IPS DF 4.7 (cell line): Measurements from ENCODE around the gene CACNA2D3.
"Not testable (repeated sequence)": the region's sequence is repeated elsewhere in the genome, so short reads cannot be mapped to it uniquely, and the experiment has no call there.

Source experiments
- DNase-seq: peaks from one replicate; pipeline ENCODE4 v3.0.0-alpha.2; 2013; ENCODE audit warnings: low spot score; ENCODE audit errors: extremely low read depth

Gene CACNA2D3

GRCh38 chr3:55061720-55062034, 939.3 kb downstream of the CACNA2D3 start:
- DNase-seq: no peak

DNA sequence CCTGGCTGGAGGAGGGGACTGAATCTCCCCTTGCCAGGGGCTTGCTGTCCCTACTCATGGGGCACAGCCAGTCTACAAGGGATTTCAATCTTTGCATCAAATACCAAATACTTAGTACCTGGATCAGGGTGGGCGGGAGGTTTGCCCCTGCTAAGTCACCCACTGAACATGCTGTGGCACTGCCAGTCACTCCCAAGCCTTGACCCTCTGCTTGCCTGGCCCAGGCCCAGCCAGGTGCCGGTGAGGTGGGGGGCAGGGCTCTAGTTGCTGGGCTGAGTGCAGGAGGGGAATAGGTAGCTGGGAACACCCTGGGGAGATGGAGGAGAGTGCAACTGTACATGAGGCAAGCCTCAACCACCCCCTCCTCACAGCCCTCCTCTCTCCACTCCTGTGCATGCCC, 941.8 kb downstream of the CACNA2D3 start:
- DNase-seq: no peak

- no peak for DNase-seq
Measured at GRCh38 chr3:55065331-55065730, 943.0 kb downstream of the CACNA2D3 start.

DNA sequence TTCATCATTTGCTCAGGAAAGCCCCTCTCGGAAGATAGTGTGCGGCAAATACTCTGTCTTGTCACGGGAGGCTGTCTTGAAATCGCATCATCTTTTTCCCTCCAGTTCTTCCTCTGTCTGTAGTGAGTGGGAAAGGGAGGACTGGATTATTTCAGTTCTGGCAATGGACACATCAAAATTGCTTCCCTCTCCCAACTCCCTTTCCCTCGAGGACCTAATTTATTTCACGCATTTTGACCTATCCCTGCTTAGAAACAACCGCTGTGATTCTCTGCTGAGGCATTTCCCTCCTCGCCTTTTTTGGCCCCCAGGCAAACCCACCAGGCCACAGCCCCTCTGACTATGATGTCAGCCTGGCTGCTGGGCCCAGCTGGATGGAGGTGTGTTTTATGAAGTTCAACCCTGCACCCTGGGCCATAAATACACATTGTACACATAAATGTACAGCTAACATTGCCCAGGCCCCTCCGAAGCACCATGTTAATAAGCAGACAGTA, 944.2 kb downstream of the CACNA2D3 start:
- no peak for DNase-seq

DNA sequence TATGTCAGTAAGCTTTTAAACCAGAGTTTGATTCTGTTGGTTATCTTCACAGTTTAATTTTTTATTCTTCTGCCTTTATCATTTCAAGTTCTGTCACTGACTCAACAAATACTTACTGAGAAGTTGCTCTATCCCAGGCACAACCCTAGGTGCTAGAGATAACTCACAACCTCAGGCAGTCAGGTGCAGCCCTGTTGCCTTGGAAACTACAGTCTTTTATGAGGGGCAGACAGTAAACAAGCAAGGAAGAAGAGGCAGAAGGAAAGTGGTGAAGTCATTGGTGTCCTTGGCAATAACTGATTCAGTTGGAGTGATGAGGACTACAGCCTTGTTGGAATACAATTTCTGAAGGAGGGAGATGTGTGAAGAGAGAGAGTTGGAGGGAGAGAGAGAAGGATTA, 947.6 kb downstream of the CACNA2D3 start:
- no peak for DNase-seq

- no peak for DNase-seq
Measured at GRCh38 chr3:55074796-55075195, 952.4 kb downstream of the CACNA2D3 start.

GRCh38 chr3:55075846-55076245, 953.5 kb downstream of the CACNA2D3 start:
- DNase-seq: no peak

DNA sequence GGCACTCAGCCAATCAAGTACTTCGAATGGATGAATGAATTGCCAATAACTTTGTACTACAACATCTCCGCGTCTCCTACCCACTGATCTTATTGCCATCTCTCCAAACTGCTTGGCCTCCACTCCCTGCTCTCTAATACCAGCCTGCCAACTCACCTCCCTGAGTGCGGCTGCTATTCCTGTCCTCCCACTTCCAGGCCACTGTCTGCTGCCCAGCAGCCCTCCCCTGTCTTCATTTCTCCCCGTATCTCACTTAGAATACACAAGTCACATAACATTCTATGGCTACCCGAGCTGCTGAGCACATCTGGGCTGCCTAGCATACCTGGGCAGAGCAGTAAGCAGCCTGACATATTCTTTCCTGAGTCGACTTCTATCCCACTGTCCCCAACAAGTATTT, 955.4 kb downstream of the CACNA2D3 start:
- no peak for DNase-seq

DNA sequence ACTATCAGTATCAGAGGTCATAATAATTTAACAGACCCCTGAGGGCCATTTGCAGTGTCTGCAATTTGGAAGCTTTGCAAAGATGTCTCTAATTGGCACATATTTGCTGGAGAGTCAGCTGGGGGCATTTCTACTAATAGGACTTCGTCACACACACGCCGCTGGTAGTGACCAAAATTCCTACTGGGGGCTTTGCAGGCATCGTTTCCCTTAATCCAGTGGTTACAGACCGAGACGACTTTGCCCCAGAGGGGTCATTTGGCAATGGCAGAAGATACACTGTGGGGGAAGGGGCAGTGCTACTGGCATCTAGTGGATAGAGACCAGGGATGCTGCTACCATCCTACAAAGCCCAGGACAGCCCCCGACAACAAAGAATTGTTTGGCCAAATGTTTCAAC, 956.5 kb downstream of the CACNA2D3 start:
- no peak for DNase-seq

DNA sequence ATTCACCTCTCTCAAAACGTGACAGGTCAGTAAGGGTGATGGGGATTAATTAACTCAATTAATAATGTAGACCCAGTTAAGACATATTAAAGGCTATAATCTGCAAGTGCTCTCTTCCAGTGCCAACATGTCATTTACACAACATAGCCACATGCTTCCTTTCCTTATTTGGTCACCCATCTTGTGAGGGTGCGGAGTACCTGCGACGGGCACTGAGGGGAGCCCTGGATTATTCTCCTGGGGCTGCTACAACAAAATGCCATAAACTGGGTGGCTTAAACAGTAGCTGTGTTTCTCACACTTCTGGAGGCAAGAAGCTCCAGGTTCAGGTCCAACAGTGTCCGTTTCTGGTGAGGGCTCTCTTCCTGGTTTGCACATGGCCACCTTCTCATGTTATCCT, 962.9 kb downstream of the CACNA2D3 start:
- DNase-seq: no peak

- DNase-seq: no peak
Measured at GRCh38 chr3:55089211-55089610, 966.9 kb downstream of the CACNA2D3 start.

DNA sequence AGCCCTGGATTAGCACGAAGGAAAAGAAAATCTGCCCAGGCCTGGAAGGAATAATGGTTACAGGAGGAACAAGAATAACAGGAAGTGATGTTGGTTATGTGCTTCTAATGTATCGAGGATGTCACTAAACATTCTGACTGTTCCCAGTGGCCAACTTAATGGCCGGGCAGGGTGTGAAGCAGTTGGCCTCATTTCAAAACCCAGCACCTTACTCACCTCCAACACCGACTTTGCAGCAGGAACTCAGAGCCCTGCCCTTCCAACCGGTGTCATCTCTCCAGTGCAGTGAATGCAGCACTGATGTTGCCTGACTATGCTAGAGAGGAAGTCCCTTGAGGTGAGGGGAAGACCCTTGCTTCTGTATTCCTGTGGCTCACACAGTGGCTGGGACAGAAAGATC, 967.9 kb downstream of the CACNA2D3 start:
- DNase-seq: no peak

DNA sequence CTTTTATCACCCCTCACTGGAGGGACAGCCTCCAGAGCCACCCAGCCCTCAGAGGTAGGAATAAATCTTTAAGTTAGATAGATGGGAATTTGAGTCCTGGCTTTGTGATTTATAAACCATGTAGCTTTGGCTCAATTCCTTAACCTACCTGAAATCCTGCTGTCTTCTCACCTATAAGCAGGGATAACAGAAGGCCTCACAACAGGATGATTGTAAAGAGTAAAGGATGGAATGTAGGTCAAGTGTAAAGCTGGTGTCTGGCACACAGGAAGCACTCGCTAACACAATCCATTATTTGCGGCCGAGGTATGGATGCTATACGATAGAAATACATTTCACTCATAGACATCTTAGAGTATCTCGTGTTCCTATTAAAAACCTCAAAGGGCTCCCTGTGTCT, 968.4 kb downstream of the CACNA2D3 start:
- DNase-seq: no peak

- no peak for DNase-seq
Measured at GRCh38 chr3:55091381-55092225, 969.3 kb downstream of the CACNA2D3 start.

- DNase-seq: no peak
Measured at GRCh38 chr3:55094676-55095075, 972.3 kb downstream of the CACNA2D3 start.

GRCh38 chr3:55097441-55097840, 975.1 kb downstream of the CACNA2D3 start:
- no peak for DNase-seq

DNA sequence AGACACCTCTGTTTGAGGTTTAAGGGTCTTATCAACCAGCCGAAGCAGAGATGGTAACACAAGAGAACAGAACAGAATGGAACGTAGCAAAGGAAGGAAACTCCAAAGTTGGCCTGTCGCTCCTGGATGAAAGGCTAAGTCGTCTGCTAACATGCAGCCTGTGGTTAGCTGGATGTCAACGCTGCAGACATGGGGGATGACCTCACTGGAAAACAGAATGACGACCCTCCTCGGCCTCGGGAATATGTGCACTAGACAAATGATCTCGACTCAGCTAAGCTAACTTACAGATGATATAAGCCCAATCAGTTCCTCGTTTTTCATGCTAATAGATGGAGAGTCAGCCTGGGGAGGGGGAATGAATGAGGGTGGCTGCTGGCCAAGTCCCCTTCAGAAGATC, 983.3 kb downstream of the CACNA2D3 start:
- DNase-seq: no peak

GRCh38 chr3:55107187-55107586, 984.8 kb downstream of the CACNA2D3 start:
- no peak for DNase-seq

GRCh38 chr3:55111906-55112305, 989.6 kb downstream of the CACNA2D3 start:
- not testable (repeated sequence) for DNase-seq

DNA sequence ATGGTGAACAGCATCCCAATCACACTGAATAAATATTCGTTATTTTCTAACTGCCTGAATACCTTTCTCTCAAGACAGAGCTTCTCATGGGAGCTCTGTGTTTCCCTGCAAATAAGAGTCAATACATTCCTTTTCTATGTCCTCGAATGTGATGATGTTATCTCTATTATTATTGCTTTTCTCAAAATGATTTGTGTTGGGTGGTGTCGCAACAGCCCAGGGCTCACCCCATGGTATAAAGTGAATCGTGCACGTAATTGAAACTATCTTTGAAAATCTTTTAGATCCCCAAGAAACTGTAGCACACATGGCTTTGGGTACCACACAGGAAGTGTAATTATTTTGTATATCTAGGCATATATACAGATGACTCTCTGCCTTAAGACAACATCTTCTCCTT, 996.1 kb downstream of the CACNA2D3 start:
- no peak for DNase-seq

GRCh38 chr3:55119268-55119667, 996.9 kb downstream of the CACNA2D3 start:
- DNase-seq: no peak

DNA sequence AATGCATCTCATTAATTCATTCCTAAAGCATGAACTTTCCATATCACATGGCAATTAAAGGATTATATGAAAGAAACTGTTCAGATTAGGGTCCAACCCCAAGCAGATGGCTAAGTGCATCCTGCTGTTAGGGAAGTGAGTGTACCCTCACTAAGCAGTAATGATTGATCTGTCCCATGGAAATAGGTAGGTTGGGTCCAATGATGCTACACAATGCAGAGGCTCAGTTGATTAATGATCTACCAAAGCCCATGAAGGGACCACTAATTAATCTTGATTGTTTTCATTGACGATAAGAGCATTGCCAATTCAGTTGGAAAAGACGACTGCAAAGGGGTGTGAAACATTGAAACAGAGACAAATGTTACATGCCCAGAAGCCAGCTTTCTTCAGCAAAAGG, 1000.0 kb downstream of the CACNA2D3 start:
- DNase-seq: no peak
